Stomach (tissue), 9 donors: ENCODE measurements around the gene ZRSR2. TPM values are rescaled to one million over a fixed set of nuclear protein-coding genes. Genes with fewer than 3 reads are reported as not detected.
"Not testable (repeated sequence)": the region's sequence is repeated elsewhere in the genome, so short reads cannot be mapped to it uniquely, and the experiment has no call there.

Experiments used
- DNase-seq, 2 donors: peaks; one replicate each; pipeline versions ENCODE4 v3.0.0 to v3.0.0-alpha.2; 2013 to 2019
- H3K27ac ChIP-seq, 5 donors: fragments of 200-600 bp in 4 of 5; sonication (generic) in 4 of 5; one replicate each; pipeline ENCODE4 v1.5.1; 2013 to 2019; ENCODE audit warnings: mild to moderate bottlenecking in 1 of 5, moderate library complexity in 1 of 5
- H3K27me3 ChIP-seq, 3 donors: fragments of 200-600 bp; sonication (generic); one replicate each; pipeline ENCODE4 v1.5.1; 2017 to 2019; ENCODE audit warnings: mixed run types in 1 of 3
- H3K36me3 ChIP-seq, 4 donors: fragments of 200-600 bp; sonication (generic); 1 replicate in 3 of 4; 2 replicates in 1 of 4; pipeline ENCODE4 v1.5.1; 2016 to 2019
- H3K4me1 ChIP-seq, 4 donors: fragments of 200-600 bp; sonication (generic); one replicate each; pipeline ENCODE4 v1.5.1; 2016 to 2019
- H3K4me3 ChIP-seq, 4 donors: fragments of 200-600 bp; sonication (generic) in 3 of 4; one replicate each; pipeline ENCODE4 v1.5.1; 2016 to 2019; ENCODE audit warnings: mild to moderate bottlenecking in 1 of 4
- H3K9me3 ChIP-seq, 4 donors: fragments of 200-600 bp; sonication (generic); one replicate each; pipeline ENCODE4 v1.5.1; 2016 to 2019
- CTCF ChIP-seq, 7 experiments: fragments of 450-650 bp in 4 of 7; fragments of 200-600 bp in 3 of 7; sonication (generic) in 3 of 7; IDR thresholded peaks; one replicate each; pipeline ENCODE4 v1.5.1; 2016 to 2019; ENCODE audit warnings: antibody characterized with exemption in 7 of 7, control low read depth in 2 of 7, mild to moderate bottlenecking in 1 of 7
- EP300 ChIP-seq: sonication (generic); formaldehyde crosslinking; IDR thresholded peaks from one replicate; pipeline ENCODE4 v1.6.1; 2017; ENCODE audit warnings: antibody characterized with exemption
- POLR2A ChIP-seq, 4 donors: fragments of 450-650 bp; IDR thresholded peaks; one replicate each; pipeline ENCODE4 v1.6.1; 2016; ENCODE audit warnings: antibody characterized with exemption in 4 of 4, control low read depth in 2 of 4, mild to moderate bottlenecking in 1 of 4, moderate library complexity in 1 of 4
- POLR2AphosphoS5 ChIP-seq, 3 donors: sonication (generic); formaldehyde crosslinking; IDR thresholded peaks; one replicate each; pipeline ENCODE4 v1.6.1; 2016; ENCODE audit warnings: antibody characterized with exemption in 3 of 3
- WGBS, 5 donors: extraction: QIAGEN DNeasy Blood & Tissue Kit in 3 of 5; methylation state at CpG; one replicate each; pipeline versions ENCODE4 v1.1.5 to v1.1.7; 2013 to 2018; 5-methylcytosine and 5-hydroxymethylcytosine counted together
- intact Hi-C: fragments of 100-400 bp; cut with DNase I; formaldehyde crosslinking; loops from one replicate; pipeline ENCODE4 v1.15.1; 2023; ENCODE audit warnings: low total_unique reads
- polyA plus RNA-seq, 3 donors: library from polyadenylated mRNA; stranded (reverse); fragments of 200-250 nt; gene quantifications; one replicate each; pipeline ENCODE4 v1.2.3, GENCODE V29; 2013
- total RNA-seq, 5 donors: library from RNA; depleted of rRNA; stranded (reverse); fragments of >200 nt; gene quantifications; one replicate each; pipeline versions ENCODE4 v1.1.0 to v1.2.3, GENCODE V29; 2014 to 2016
- donor health status: healthy with polysubstance abuse.
- donor health status: Bipolar disorder and iron deficiency.
- donor health status: healthy.

ZRSR2 gene
- total and polyA plus RNA-seq, 8 donors: 1.4 to 26.4 (median 14.1) TPM

- intact Hi-C loops: no loop called here
- Histone ChIP-seq H3K4me3 (no peak overlapping the region), H3K9me3 (no peaks in the 10 kb centered on the region), H3K27me3 (no peaks in the 10 kb centered on the region), H3K36me3 (no peaks in the 10 kb centered on the region), H3K4me1 (peaks cover 0 to 25% (median 19%) of the 10 kb centered on the region in 4 donors), H3K27ac (peak overlapping the region in 4 of 5 donors; percentile 70 to 77 (median 74))
- DNase-seq: peak in 1 of 2 donors; percentile 72
- 0 to 43% (median 20%) methylated on average over 4 of the region's 4 CpGs for WGBS, 5 donors
- TF ChIP-seq EP300 (no peak), CTCF (IDR thresholded peaks at IDR 0.05) (no peak), POLR2A (IDR thresholded peaks at IDR 0.05) (no peak), POLR2AphosphoS5 (IDR thresholded peaks at IDR 0.05) (no peak)
Observed at GRCh38 chrX:15751155-15751819, 39.0 kb upstream of the ZRSR2 start.

GRCh38 chrX:15755091-15755490 lies 35.2 kb upstream of the ZRSR2 start:
- Histone ChIP-seq H3K27ac (no peak overlapping the region), H3K27me3 (no peaks in the 10 kb centered on the region), H3K4me3 (no peak overlapping the region), H3K9me3 (no peaks in the 10 kb centered on the region), H3K36me3 (peaks cover 0 to 6% (median 0%) of the 10 kb centered on the region in 4 donors), H3K4me1 (peaks cover 0 to 20% (median 9%) of the 10 kb centered on the region in 4 donors)
- DNase-seq: no peak
- 82 to 97% (median 91%) methylated on average over 2 of the region's 2 CpGs for WGBS, 5 donors
- intact Hi-C loops: no loop called here
- TF ChIP-seq CTCF (IDR thresholded peaks at IDR 0.05) (no peak), POLR2A (IDR thresholded peaks at IDR 0.05) (no peak), POLR2AphosphoS5 (IDR thresholded peaks at IDR 0.05) (no peak)

GRCh38 chrX:15758140-15758539 lies 32.1 kb upstream of the ZRSR2 start:
- 65 to 82% (median 75%) methylated on average over 4 of the region's 4 CpGs for WGBS, 5 donors

GRCh38 chrX:15759886-15760285 lies 30.4 kb upstream of the ZRSR2 start:
- H3K27me3 ChIP-seq, H3K27ac ChIP-seq, H3K4me3 ChIP-seq, H3K36me3 ChIP-seq, H3K4me1 ChIP-seq, H3K9me3 ChIP-seq, DNase-seq, intact Hi-C loops: not testable (repeated sequence)
- WGBS, 5 donors: 61 to 83% (median 82%) methylated on average over 4 to 6 of the region's 6 CpGs

More at GRCh38 chrX:15758140-15758539, 32.1 kb upstream of the ZRSR2 start:
- H3K9me3 ChIP-seq: no peaks in the 10 kb centered on the region
- H3K36me3 ChIP-seq: peaks cover 0 to 6% (median 0%) of the 10 kb centered on the region in 4 donors
- no peak overlapping the region for H3K4me3 ChIP-seq
- TF ChIP-seq CTCF (IDR thresholded peaks at IDR 0.05) (no peak), POLR2AphosphoS5 (IDR thresholded peaks at IDR 0.05) (no peak), POLR2A (IDR thresholded peaks at IDR 0.05) (no peak)
- no peak overlapping the region for H3K27ac ChIP-seq
- H3K27me3 ChIP-seq: no peaks in the 10 kb centered on the region
- no peaks in the 10 kb centered on the region for H3K4me1 ChIP-seq
- intact Hi-C loops: no loop called here
- no peak for DNase-seq

- Histone ChIP-seq H3K27ac (no peak overlapping the region), H3K4me3 (no peak overlapping the region), H3K27me3 (no peaks in the 10 kb centered on the region), H3K4me1 (no peaks in the 10 kb centered on the region), H3K9me3 (no peaks in the 10 kb centered on the region), H3K36me3 (peaks cover 0 to 6% (median 0%) of the 10 kb centered on the region in 4 donors)
- intact Hi-C loops: no loop called here
- peak in 1 of 2 donors; percentile 64 for DNase-seq
- TF ChIP-seq POLR2AphosphoS5 (IDR thresholded peaks at IDR 0.05) (no peak), CTCF (IDR thresholded peaks at IDR 0.05) (peak in 4 of 7 experiments; percentile 36 to 59 (median 45)), POLR2A (IDR thresholded peaks at IDR 0.05) (no peak), EP300 (no peak)
- WGBS, 5 donors: 48 to 81% (median 77%) methylated on average over 8 of the region's 8 CpGs
Observed at GRCh38 chrX:15761564-15762191, 28.6 kb upstream of the ZRSR2 start.
